DOHH2 (cell line): ENCODE results near the gene ERO1B.

Source experiments
- H3F3A ChIP-seq: fragments of 200-600 bp; sonication (generic), shearing (Covaris generic); 2 replicates; pipeline ENCODE4 v1.6.0; 2016; ENCODE audit warnings: antibody characterized with exemption, mild to moderate bottlenecking; ENCODE audit not compliant: control insufficient read depth, insufficient read depth
- H3K27ac ChIP-seq: fragments of 200-600 bp; sonication (generic); 2 replicates; pipeline ENCODE4 v1.5.1; 2014; ENCODE audit warnings: low read depth, mild to moderate bottlenecking, low read length, moderate library complexity
- H3K27me3 ChIP-seq: fragments of 200-600 bp; sonication (generic); 2 replicates; pipeline ENCODE4 v1.6.1; 2014; ENCODE audit warnings: mild to moderate bottlenecking, low read length, mixed read lengths; ENCODE audit not compliant: control insufficient read depth
- H3K36me3 ChIP-seq: fragments of 200-600 bp; sonication (generic); 2 replicates; pipeline ENCODE4 v1.6.1; 2014; ENCODE audit warnings: mild to moderate bottlenecking, low read length, moderate library complexity, mixed read lengths; ENCODE audit not compliant: control insufficient read depth
- H3K4me1 ChIP-seq: fragments of 200-600 bp; sonication (generic); 2 replicates; pipeline ENCODE4 v1.6.1; 2014; ENCODE audit warnings: mild to moderate bottlenecking, low read length, mixed read lengths; ENCODE audit not compliant: control insufficient read depth
- H3K4me2 ChIP-seq: fragments of 200-600 bp; sonication (generic); 2 replicates; pipeline ENCODE4 v1.6.0; 2014; ENCODE audit warnings: mild to moderate bottlenecking, low read length, moderate library complexity
- H3K4me3 ChIP-seq: fragments of 200-600 bp; sonication (generic); 2 replicates; pipeline ENCODE4 v1.5.1; 2014; ENCODE audit warnings: mild to moderate bottlenecking, low read length, mixed read lengths
- H3K79me2 ChIP-seq: fragments of 200-600 bp; sonication (generic); 2 replicates; pipeline ENCODE4 v1.6.1; 2014; ENCODE audit warnings: mild to moderate bottlenecking, low read length, mixed read lengths; ENCODE audit not compliant: control insufficient read depth
- H3K9me2 ChIP-seq: fragments of 200-600 bp; sonication (generic); replicated peaks from 2 replicates; pipeline ENCODE4 v1.6.1; 2014; ENCODE audit warnings: mild to moderate bottlenecking, low read length, mixed read lengths; ENCODE audit not compliant: control insufficient read depth
- H3K9me3 ChIP-seq: fragments of 200-600 bp; sonication (generic); 2 replicates; pipeline ENCODE4 v1.6.1; 2014; ENCODE audit warnings: antibody characterized with exemption, low read length, mixed read lengths; ENCODE audit not compliant: control insufficient read depth, insufficient read depth
- H4K20me1 ChIP-seq: fragments of 200-600 bp; sonication (generic); 2 replicates; pipeline ENCODE4 v1.6.0; 2014; ENCODE audit warnings: low read depth, mild to moderate bottlenecking, antibody characterized with exemption, low read length, moderate library complexity; ENCODE audit not compliant: control insufficient read depth, insufficient read depth
- CTCF ChIP-seq: fragments of 200-600 bp; sonication (generic); IDR thresholded peaks from one replicate; pipeline ENCODE4 v1.5.1; 2014; ENCODE audit warnings: antibody characterized with exemption, mild to moderate bottlenecking, low read depth, low read length; ENCODE audit not compliant: poor library complexity, severe bottlenecking
- EZH2phosphoT487 ChIP-seq: fragments of 200-600 bp; sonication (generic); IDR thresholded peaks from 2 replicates; pipeline ENCODE4 v1.6.1; 2017; ENCODE audit warnings: borderline replicate concordance, mild to moderate bottlenecking, antibody characterized with exemption, low read length, moderate library complexity, mixed read lengths

ERO1B gene

GRCh38 chr1:236258114-236258622 lies 23.6 kb downstream of the ERO1B start:
- no peaks in the 10 kb centered on the region for H3K9me2 ChIP-seq
- no peaks in the 10 kb centered on the region for H3K27me3 ChIP-seq
- H3K9me3 ChIP-seq = peaks cover 13% of the 10 kb centered on the region; the same call in 1 of the 2 replicates
- peaks cover 3% of the 10 kb centered on the region; the same call in 1 of the 2 replicates for H3F3A ChIP-seq
- TF ChIP-seq CTCF (no peak), EZH2phosphoT487 (no peak)
- H3K36me3 ChIP-seq = peaks cover 58% of the 10 kb centered on the region
- no peak overlapping the region for H3K4me2 ChIP-seq
- no peaks in the 10 kb centered on the region for H3K4me1 ChIP-seq
- H3K79me2 ChIP-seq = peaks cover 49% of the 10 kb centered on the region
- H3K4me3 ChIP-seq = no peak overlapping the region
- H4K20me1 ChIP-seq = no peaks in the 10 kb centered on the region
- no peak overlapping the region for H3K27ac ChIP-seq

GRCh38 chr1:236257216-236257615 lies 24.5 kb downstream of the ERO1B start:
- H3K4me3 ChIP-seq = no peak overlapping the region
- H3F3A ChIP-seq = peaks cover 3% of the 10 kb centered on the region; the same call in 1 of the 2 replicates
- H3K79me2 ChIP-seq = peaks cover 49% of the 10 kb centered on the region
- H3K27me3 ChIP-seq = no peaks in the 10 kb centered on the region
- H3K4me1 ChIP-seq = no peaks in the 10 kb centered on the region
- H4K20me1 ChIP-seq = no peaks in the 10 kb centered on the region
- no peak overlapping the region for H3K4me2 ChIP-seq
- H3K36me3 ChIP-seq = peaks cover 54% of the 10 kb centered on the region
- H3K9me3 ChIP-seq = peaks cover 7% of the 10 kb centered on the region; the same call in 1 of the 2 replicates
- H3K9me2 ChIP-seq = no peaks in the 10 kb centered on the region
- no peak overlapping the region for H3K27ac ChIP-seq
- TF ChIP-seq EZH2phosphoT487 = no peak
- TF ChIP-seq CTCF = no peak

GRCh38 chr1:236253918-236254637 lies 27.7 kb downstream of the ERO1B start:
- peaks cover 4% of the 10 kb centered on the region; the same call in 1 of the 2 replicates for H3K4me1 ChIP-seq
- H3K36me3 ChIP-seq = peaks cover 52% of the 10 kb centered on the region
- H3F3A ChIP-seq = no peaks in the 10 kb centered on the region
- H3K27me3 ChIP-seq = no peaks in the 10 kb centered on the region
- H3K9me3 ChIP-seq = no peaks in the 10 kb centered on the region; the same call in 1 of the 2 replicates
- H3K27ac ChIP-seq = no peak overlapping the region
- no peak overlapping the region for H3K4me3 ChIP-seq
- no peaks in the 10 kb centered on the region for H4K20me1 ChIP-seq
- TF ChIP-seq EZH2phosphoT487 = no peak
- TF ChIP-seq CTCF = no peak
- H3K4me2 ChIP-seq = no peak overlapping the region
- H3K9me2 ChIP-seq = no peaks in the 10 kb centered on the region
- H3K79me2 ChIP-seq = peaks cover 30% of the 10 kb centered on the region
